ENCODE data around the gene MAPKAPK3.

GRCh38 chr3:50656417-50657195 is 39.7 kb downstream of the MAPKAPK3 start:
- TF ChIP-seq CREB1 (IDR thresholded peaks at IDR 0.05; ENCODE audit: low read depth) (no peak), TAF1 (IDR thresholded peaks at IDR 0.05; ENCODE audit: low read depth) (no peak), RAD21 (IDR thresholded peaks at IDR 0.05; ENCODE audit: low read depth) (no peak), CEBPB (IDR thresholded peaks at IDR 0.05) (no peak), REST (IDR thresholded peaks at IDR 0.05; ENCODE audit: low read depth) (no peak), EP300 (IDR thresholded peaks at IDR 0.05; ENCODE audit: borderline replicate concordance) (no peak), MAX (IDR thresholded peaks at IDR 0.05) (no peak), TCF12 (IDR thresholded peaks at IDR 0.05; ENCODE audit: low read depth) (no peak), NFIC (IDR thresholded peaks at IDR 0.05) (no peak), EGR1 (IDR thresholded peaks at IDR 0.05) (no peak), FOXM1 (IDR thresholded peaks at IDR 0.05; ENCODE audit: borderline replicate concordance, low read depth) (no peak)
